OCI-LY7 (cell line): ENCODE data around the gene FAM78A. TPM values are rescaled to one million over a fixed set of nuclear protein-coding genes. Genes with fewer than 3 reads are reported as not detected.
"Not testable (repeated sequence)": the region's sequence is repeated elsewhere in the genome, so short reads cannot be mapped to it uniquely, and the experiment has no call there.

Experiments used
- BruUV-seq: library from RNA; stranded (reverse); fragments of 400-500 nt; replicated peaks from 2 replicates; lab custom pipeline; 2021; lab: Mats Ljungman, UMichigan
- CTCF ChIA-PET: fragments of 300-600 bp; sonication (Branson Sonifier 250); formaldehyde crosslinking; loops from one replicate; lab custom pipeline; 2022; ENCODE audit warnings: antibody characterized with exemption; ENCODE audit not compliant: unreplicated experiment; lab: Charles Lee
- POLR2A ChIA-PET: fragments of 300-600 bp; sonication (Branson Sonifier 250); formaldehyde crosslinking; loops from one replicate; lab custom pipeline; 2022; ENCODE audit warnings: antibody characterized with exemption; lab: Charles Lee
- DNase-seq: peaks from one replicate; pipeline ENCODE4 v3.0.0-alpha.2; 2015; ENCODE audit warnings: low spot score
- H2AFZ ChIP-seq: fragments of 200-600 bp; sonication (generic), shearing (Covaris generic); 2 replicates; pipeline ENCODE4 v1.6.1; 2014; ENCODE audit warnings: mild to moderate bottlenecking, antibody characterized with exemption, low read length, moderate library complexity
- H3K27ac ChIP-seq: fragments of 200-600 bp; sonication (generic); 2 replicates; pipeline ENCODE4 v1.5.1; 2014; ENCODE audit warnings: mixed run types, low read depth, mild to moderate bottlenecking, moderate library complexity, low read length, inconsistent platforms; ENCODE audit not compliant: poor library complexity, severe bottlenecking
- H3K36me3 ChIP-seq: fragments of 200-600 bp; sonication (generic); 2 replicates; pipeline ENCODE4 v1.6.1; 2014; ENCODE audit warnings: mild to moderate bottlenecking, antibody characterized with exemption, low read length, moderate library complexity, mixed read lengths; ENCODE audit not compliant: insufficient read depth
- H3K4me1 ChIP-seq: fragments of 200-600 bp; sonication (generic); 2 replicates; pipeline ENCODE4 v1.5.1; 2014; ENCODE audit warnings: mild to moderate bottlenecking, low read length; ENCODE audit not compliant: insufficient read depth, poor library complexity, severe bottlenecking
- H3K4me2 ChIP-seq: fragments of 200-600 bp; sonication (generic); 2 replicates; pipeline ENCODE4 v1.6.1; 2014; ENCODE audit warnings: mild to moderate bottlenecking, low read length
- H3K4me3 ChIP-seq: fragments of 200-600 bp; sonication (generic); 2 replicates; pipeline ENCODE4 v1.5.1; 2014; ENCODE audit warnings: mild to moderate bottlenecking, low read depth, low read length; ENCODE audit not compliant: poor library complexity, severe bottlenecking
- H3K79me2 ChIP-seq: fragments of 200-600 bp; sonication (generic); 2 replicates; pipeline ENCODE4 v1.6.1; 2016; ENCODE audit warnings: low read depth, mild to moderate bottlenecking, low read length, moderate library complexity, mixed read lengths; ENCODE audit not compliant: insufficient read depth
- H3K9me2 ChIP-seq: fragments of 200-600 bp; sonication (generic); 2 replicates; pipeline ENCODE4 v1.6.1; 2016; ENCODE audit warnings: mild to moderate bottlenecking, low read length, mixed read lengths; ENCODE audit not compliant: insufficient read depth
- H3K9me3 ChIP-seq: fragments of 200-600 bp; sonication (generic); 2 replicates; pipeline ENCODE4 v1.6.1; 2014; ENCODE audit warnings: mild to moderate bottlenecking, mixed run types, low read length, mixed read lengths
- H4K20me1 ChIP-seq: fragments of 200-600 bp; sonication (generic); 2 replicates; pipeline ENCODE4 v1.6.1; 2014; ENCODE audit warnings: mild to moderate bottlenecking, antibody characterized with exemption, low read length, moderate library complexity, mixed read lengths; ENCODE audit not compliant: insufficient read depth
- EZH2phosphoT487 ChIP-seq: fragments of 200-600 bp; sonication (generic); IDR thresholded peaks from 2 replicates; pipeline ENCODE4 v1.6.1; 2018; ENCODE audit warnings: low read depth, borderline replicate concordance, mild to moderate bottlenecking, mixed run types, antibody characterized with exemption, low read length, moderate library complexity, mixed read lengths
- intact Hi-C: fragments of 100-400 bp; cut with micrococcal nuclease; formaldehyde crosslinking; loops from one replicate; pipeline ENCODE4 v1.10.0; 2022; ENCODE audit not compliant: unreplicated experiment
- total RNA-seq, 2 experiments: library from RNA; depleted of rRNA in 1 of 2; stranded (reverse); fragments of >200 nt in 1 of 2; shearing (Covaris generic) in 1 of 2; gene quantifications; 2 replicates each; pipeline ENCODE4 v1.2.3, GENCODE V29; 2014 to 2022
- TF ChIP-seq, protein P1 (sequence below): fragments of 200-600 bp; sonication (generic); conservative IDR thresholded peaks from 2 replicates; pipeline ENCODE4 v1.5.1; 2014; ENCODE audit warnings: mild to moderate bottlenecking, antibody characterized with exemption, low read length, moderate library complexity, mixed read lengths

The FAM78A gene
- total RNA-seq, 2 experiments from 2014 or later: 25.0 to 35.0 TPM

DNA sequence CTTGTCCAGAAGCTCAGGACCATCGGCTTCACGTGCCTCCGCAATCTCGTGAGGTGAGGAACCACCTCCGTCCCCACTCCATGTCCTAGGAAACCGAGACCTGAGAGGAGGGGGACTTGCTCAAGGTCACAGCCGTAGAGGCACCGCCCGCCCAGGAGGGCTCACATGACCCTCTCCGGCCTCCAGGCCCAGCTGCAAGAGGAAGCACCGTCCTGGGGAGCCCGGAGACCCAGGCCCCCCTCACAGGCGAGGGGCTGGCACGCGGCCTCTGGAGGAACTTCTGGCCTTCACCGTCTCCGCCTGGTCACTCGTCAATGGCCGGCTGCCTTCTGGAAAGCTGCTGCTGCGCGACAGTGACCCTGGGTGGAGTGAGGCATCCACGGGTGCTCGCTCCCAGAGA, 24.2 kb downstream of the FAM78A start:
- peak overlapping the region; percentile 94 for H3K27ac ChIP-seq
- H3K9me2 ChIP-seq: no peaks in the 10 kb centered on the region
- peak overlapping the region; percentile 56 for H3K4me3 ChIP-seq
- CTCF ChIA-PET: interaction anchor here (1.2 kb wide), 1 partner anchor 20 kb away, joined by 3 read pairs; no protein-coding TSS in a partner anchor
- peak overlapping the region; percentile 71 for H3K4me2 ChIP-seq
- intact Hi-C loops: loop anchor here (5.0 kb wide), 1 partner anchor 425 kb away; no protein-coding TSS in a partner anchor
- H3K4me1 ChIP-seq: peaks cover 58% of the 10 kb centered on the region
- POLR2A ChIA-PET: interaction anchor here (0.6 to 6.9 kb wide), 3 partner anchors 21 to 72 kb away, joined by 3 to 132 read pairs (median 7); partner anchors contain the start of gene FAM78A
- no peaks in the 10 kb centered on the region for H3K79me2 ChIP-seq
- DNase-seq: no peak
- H3K9me3 ChIP-seq: no peaks in the 10 kb centered on the region
- no peaks in the 10 kb centered on the region for H4K20me1 ChIP-seq
- TF ChIP-seq, protein P1, sequence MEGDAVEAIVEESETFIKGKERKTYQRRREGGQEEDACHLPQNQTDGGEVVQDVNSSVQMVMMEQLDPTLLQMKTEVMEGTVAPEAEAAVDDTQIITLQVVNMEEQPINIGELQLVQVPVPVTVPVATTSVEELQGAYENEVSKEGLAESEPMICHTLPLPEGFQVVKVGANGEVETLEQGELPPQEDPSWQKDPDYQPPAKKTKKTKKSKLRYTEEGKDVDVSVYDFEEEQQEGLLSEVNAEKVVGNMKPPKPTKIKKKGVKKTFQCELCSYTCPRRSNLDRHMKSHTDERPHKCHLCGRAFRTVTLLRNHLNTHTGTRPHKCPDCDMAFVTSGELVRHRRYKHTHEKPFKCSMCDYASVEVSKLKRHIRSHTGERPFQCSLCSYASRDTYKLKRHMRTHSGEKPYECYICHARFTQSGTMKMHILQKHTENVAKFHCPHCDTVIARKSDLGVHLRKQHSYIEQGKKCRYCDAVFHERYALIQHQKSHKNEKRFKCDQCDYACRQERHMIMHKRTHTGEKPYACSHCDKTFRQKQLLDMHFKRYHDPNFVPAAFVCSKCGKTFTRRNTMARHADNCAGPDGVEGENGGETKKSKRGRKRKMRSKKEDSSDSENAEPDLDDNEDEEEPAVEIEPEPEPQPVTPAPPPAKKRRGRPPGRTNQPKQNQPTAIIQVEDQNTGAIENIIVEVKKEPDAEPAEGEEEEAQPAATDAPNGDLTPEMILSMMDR: no peak
- no peak for TF ChIP-seq EZH2phosphoT487
- BruUV-seq: no TSS peak
- H2AFZ ChIP-seq: peak overlapping the region; percentile 86
- H3K36me3 ChIP-seq: no peaks in the 10 kb centered on the region

DNA sequence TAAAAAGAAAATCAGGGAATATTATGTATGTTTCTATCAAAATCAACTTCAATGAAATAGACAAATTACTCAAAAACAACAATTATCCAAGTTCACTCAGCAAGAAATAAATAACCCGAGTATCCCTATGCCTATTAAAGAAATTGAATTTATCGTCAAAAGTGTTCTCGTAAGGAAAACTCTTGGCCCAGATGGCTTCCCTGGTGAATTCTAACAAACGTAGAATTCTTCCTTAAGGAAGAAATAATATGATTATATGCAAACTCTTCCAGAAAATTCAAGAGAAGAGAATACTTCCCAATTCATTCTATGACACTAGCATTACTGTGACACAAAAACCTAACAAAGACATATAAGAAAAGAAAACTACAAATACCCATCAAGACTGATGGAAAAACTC, 29.7 kb downstream of the FAM78A start:
- H3K4me2 ChIP-seq: no peak overlapping the region

DNA sequence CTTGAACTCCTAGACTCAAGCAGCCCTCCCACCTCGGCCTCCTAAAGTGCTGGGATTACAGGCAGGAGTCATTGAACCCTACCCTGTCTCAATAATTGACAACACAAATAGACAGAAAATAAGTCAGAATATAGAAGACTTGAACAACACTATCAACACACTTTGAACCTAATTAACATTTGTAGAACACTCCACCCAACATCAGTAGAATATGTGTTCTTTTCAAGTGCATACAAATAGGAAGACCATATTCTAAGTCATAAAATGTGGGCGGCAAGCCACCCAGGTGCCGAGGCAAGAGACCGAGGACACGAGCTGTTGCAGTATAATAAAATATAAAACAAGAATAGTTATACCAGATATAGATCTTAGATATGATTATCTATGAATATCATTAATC, 32.0 kb downstream of the FAM78A start:
- H3K9me3 ChIP-seq, POLR2A ChIA-PET: not testable (repeated sequence)
- intact Hi-C loops: loop anchor here (5.0 kb wide), 2 partner anchors 33 to 93 kb away; partner anchors contain the start of gene FAM78A

More for the DNA sequence above, 29.7 kb downstream of the FAM78A start:
- no peak for DNase-seq
- Histone ChIP-seq H3K9me3 (no peaks in the 10 kb centered on the region), H4K20me1 (no peaks in the 10 kb centered on the region), H3K79me2 (no peaks in the 10 kb centered on the region), H2AFZ (no peak overlapping the region), H3K4me1 (peaks cover 6% of the 10 kb centered on the region), H3K27ac (no peak overlapping the region), H3K4me3 (no peak overlapping the region), H3K9me2 (no peaks in the 10 kb centered on the region), H3K36me3 (no peaks in the 10 kb centered on the region)
- ChIA-PET CTCF (no interaction called here), POLR2A (interaction anchor here (0.6 to 0.7 kb wide), 2 partner anchors 89 to 1924 kb away, joined by 3 read pairs; no protein-coding TSS in a partner anchor)
- no TSS peak for BruUV-seq
- intact Hi-C loops: no loop called here
- TF ChIP-seq, protein P1: no peak
- TF ChIP-seq EZH2phosphoT487: no peak

More for the DNA sequence above, 32.0 kb downstream of the FAM78A start:
- CTCF ChIA-PET, H2AFZ ChIP-seq, DNase-seq, H3K36me3 ChIP-seq, H3K4me2 ChIP-seq, H3K4me1 ChIP-seq, BruUV-seq, H3K27ac ChIP-seq, H4K20me1 ChIP-seq, H3K4me3 ChIP-seq, H3K79me2 ChIP-seq, H3K9me2 ChIP-seq: not testable (repeated sequence)
